Stimulated activated CD8-positive, alpha-beta memory T cell treated with anti-CD3 and anti-CD28 coated beads, Interleukin-4, amount 100 ng/mL, for 4 hours (primary cell): ENCODE data around the gene CCR5AS.
"Not testable (repeated sequence)": the region's sequence is repeated elsewhere in the genome, so short reads cannot be mapped to it uniquely, and the experiment has no call there.

ENCODE experiments used
- DNase-seq, 2 donors: peaks; one replicate each; pipeline ENCODE4 v3.0.0-alpha.2; 2020; ENCODE audit warnings: low read depth in 2 of 2, low spot score in 1 of 2

The CCR5AS gene

GRCh38 chr3:46429250-46429649 lies 22.4 kb upstream of the CCR5AS start:
- DNase-seq: no peak

- no peak for DNase-seq
These were observed 21.3 kb upstream of the CCR5AS start for GRCh38 chr3:46427916-46428833.

- DNase-seq: not testable (repeated sequence)
These were observed 20.5 kb upstream of the CCR5AS start for GRCh38 chr3:46427404-46427803.

DNA sequence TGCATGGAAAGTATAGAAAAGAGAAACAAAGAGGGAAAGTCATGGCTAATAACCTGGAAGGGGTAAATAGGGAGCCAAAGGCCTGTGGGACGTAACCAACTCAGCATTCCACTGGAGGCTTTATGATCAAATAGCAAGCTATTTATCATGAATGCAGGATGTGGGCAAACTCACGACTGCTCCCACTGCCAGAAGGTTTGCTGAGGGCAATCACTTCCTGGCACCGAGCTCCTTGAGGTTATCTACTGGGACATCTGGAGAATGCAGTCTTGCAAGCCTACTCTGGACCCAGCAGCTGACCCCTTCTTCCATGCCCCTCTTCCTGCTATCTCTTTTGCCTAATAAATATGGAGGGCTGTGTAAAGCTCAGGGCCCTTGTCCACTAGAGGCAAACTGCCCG lies 19.6 kb upstream of the CCR5AS start:
- not testable (repeated sequence) for DNase-seq

GRCh38 chr3:46423588-46423987 lies 16.7 kb upstream of the CCR5AS start:
- DNase-seq: no peak

DNA sequence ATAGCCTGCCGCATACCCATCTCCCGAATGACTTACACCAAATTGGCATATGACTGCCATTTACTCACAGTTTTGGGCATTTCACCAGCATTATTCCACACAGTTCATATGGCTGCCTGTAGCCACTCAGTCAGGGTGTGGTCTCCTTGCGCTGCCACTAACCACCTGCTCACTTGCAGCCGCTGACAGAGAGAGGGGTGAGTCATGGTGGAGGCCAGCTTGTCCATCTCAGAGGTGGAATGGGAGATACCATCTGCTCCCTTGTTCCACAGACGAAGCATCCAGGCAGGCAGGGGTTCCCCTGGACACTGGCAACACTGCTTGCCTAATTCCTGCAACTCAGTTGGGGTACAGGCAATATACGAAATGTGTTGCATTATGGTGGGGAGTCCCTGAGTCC lies 15.8 kb upstream of the CCR5AS start:
- DNase-seq: no peak

- DNase-seq: no peak
These were observed 14.1 kb upstream of the CCR5AS start for GRCh38 chr3:46420931-46421330.

DNA sequence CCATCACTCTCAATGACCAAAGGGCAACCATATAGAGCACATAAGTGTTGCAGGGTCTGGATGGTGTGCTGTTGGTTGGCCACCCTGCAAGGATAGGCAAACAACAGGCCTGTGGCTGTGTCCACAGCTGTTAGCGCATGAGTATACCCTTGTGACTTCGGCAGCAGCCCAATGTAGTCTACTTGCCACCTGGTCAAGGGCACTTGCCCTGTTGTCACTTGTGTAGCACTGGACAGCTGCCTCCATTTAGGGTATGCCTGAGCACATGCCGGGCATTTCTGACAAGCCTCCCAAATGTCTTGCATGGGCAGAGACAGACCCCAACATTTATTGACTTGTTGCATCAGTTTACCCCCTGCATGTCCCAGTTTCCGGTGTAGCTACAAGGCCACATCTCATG lies 12.9 kb upstream of the CCR5AS start:
- DNase-seq: no peak

DNA sequence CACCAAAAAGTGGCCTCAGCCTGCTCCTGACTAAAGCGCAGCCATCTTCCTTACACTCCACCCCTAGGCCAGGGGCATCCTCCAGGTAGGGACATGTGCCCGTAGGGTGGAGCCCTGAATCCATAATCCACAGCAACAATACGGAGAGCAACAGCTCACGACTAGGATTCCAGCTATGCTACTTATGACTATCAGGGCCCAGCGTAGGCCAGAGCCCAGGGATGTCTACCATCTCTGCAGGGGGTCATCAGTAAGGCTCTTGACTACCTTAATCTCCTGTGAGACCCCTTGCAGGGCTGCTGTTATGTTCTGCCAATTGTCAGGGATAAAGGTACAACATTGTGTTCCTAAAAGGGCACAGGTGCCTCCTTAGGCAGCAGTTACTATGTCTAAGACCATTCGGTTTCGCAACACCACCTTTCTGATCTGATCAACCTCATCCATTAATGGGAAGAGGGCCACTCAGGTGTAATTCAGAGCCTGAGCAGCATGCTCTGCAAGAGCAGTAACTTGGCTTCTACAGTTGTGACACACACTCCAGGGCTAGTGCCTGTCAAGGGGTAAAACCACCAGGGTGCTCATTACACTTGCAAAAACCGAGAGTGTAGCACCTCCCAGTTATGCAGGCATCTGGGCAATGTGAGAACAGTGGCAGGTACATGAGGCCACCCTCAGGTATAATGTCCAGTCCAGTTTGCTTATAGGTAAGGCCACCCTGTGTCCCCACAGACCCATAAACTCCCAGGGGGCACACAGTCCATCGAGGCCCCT lies 11.2 kb upstream of the CCR5AS start:
- no peak for DNase-seq

- DNase-seq: no peak
These were observed 10.1 kb upstream of the CCR5AS start for GRCh38 chr3:46416811-46417510.

- no peak for DNase-seq
These were observed 9.4 kb upstream of the CCR5AS start for GRCh38 chr3:46416125-46416810.

GRCh38 chr3:46414739-46415138 lies 7.9 kb upstream of the CCR5AS start:
- no peak for DNase-seq

- DNase-seq: no peak
These were observed 7.1 kb upstream of the CCR5AS start for GRCh38 chr3:46413951-46414350.

DNA sequence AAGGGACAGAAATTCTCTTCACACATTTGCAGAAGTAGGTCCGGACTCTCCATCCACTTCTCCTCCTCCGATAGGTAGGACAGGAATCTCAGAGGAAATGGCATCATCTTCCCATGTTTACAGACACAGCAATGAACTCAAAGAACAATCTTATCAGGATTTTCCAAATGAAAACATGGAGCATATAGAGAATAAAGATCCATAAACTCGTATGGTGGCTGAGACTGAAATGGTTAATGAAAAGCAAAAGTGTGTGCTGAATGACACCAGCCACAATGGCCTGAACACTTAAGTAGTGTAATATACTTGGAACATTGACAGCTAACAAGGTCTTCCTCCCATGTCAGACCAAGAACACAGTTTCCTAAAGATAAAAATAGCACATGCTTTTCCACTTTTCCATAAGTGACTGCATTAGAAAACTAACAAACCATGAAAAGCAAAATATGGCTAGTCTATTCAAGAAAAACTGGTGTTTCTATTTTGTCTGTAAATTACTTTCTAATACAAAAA lies 6.0 kb upstream of the CCR5AS start:
- DNase-seq: no peak

- DNase-seq: no peak
These were observed 4.4 kb upstream of the CCR5AS start for GRCh38 chr3:46411271-46411670.

DNA sequence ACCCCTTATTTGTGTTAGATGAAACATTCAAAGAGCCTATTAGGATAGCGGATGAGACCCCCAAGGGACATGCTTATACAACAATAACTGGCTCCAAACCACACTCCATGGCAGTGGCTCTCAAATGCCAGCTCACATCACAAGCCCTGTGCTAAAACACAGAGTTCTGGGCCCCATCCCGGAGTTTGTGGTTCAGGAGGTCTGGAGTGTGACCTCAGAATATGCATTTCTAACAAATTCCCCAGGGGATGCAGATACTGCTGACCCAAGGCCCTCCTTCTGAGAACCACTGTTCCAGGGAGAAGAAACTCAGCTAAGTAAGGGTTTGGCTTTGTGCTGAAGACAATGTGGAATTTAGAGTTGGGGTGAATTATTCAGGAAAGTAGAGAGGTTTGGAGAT lies 3.8 kb upstream of the CCR5AS start:
- no peak for DNase-seq

GRCh38 chr3:46409739-46410489 lies 3.0 kb upstream of the CCR5AS start:
- DNase-seq: no peak

- no peak for DNase-seq
These were observed 2.0 kb upstream of the CCR5AS start for GRCh38 chr3:46408853-46409252.

DNA sequence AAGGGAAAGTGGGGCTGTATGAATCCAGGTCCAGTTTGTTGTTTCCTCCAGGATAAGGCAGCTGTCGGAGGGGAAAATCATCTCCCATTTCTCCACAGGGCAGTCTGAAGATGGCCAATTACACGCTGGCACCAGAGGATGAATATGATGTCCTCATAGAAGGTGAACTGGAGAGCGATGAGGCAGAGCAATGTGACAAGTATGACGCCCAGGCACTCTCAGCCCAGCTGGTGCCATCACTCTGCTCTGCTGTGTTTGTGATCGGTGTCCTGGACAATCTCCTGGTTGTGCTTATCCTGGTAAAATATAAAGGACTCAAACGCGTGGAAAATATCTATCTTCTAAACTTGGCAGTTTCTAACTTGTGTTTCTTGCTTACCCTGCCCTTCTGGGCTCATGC lies 1.1 kb upstream of the CCR5AS start:
- no peak for DNase-seq

- DNase-seq: no peak
These were observed 451 bp downstream of the CCR5AS start for GRCh38 chr3:46406443-46406787.
